ENCODE results near the gene DUSP22.
A peak's percentile ranks its signal among the peaks of the same experiment; 100 is the strongest.

Gene DUSP22

DNA sequence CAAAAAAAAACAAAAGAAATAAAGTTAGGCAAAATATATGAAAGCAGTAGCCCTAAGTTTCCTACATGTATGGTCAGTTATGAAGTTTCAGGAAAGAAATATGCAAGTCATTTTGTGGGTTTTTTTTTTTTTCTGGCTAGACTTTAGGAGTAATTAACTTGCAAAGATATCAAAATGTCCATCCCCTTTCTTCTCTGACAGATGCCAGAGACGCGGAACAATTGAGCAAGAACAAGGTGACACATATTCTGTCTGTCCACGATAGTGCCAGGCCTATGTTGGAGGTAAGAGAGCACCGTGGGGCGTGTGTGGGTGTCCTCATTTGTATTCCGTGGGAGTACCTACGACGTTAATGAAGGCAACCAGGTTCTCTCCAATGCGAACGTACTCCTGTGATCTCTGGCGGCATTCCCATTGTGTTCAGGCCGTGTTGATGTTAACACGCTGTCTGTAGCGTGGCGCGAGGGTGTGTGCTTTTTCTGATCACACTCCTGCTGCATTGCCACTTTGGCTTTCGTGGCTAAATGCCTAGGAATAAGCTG is 19.5 kb downstream of the DUSP22 start:
- no peak for DNase-seq (ENCODE audit: low spot score)

DNA sequence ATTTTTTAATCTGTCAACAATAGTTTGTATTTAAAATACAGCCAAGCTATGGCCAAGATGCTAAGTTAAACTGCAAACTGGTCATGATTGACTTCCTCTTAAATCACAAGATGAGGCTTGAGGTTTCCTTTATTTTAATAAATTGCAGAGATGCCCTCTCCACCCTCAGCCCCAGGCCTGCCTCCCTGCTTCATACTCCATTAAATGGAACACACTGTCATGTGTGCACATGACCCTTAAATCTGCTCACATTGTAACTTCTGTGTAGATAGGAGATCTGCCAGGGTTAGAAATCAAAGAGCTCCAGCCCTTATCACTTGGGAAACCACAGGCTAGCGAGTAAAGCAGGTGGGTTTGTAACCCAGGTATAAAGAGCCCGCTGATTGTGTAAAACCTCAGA is 20.8 kb downstream of the DUSP22 start:
- DNase-seq (ENCODE audit: low spot score), result peak; percentile 46

DNA sequence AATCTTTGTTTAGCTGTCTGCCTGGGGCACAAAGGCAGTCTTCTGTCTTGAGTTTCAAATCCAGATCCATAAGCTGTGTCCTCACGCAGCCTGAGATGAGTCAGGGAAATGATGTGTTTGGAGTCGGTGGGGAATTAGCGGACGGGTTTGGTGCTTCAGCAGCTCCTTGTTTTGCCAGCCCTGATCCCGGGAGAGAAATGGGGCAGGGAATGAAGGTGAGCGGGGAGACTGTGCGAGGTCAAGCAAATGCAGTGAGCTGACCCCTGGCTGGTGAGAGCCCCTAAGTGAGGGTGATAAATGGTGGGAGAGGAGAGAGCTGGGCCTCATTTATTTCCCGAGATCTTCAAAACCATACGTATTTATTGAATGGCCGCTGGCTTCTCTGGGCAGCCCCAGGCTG is 21.6 kb downstream of the DUSP22 start:
- DNase-seq (ENCODE audit: low spot score), result no peak

DNA sequence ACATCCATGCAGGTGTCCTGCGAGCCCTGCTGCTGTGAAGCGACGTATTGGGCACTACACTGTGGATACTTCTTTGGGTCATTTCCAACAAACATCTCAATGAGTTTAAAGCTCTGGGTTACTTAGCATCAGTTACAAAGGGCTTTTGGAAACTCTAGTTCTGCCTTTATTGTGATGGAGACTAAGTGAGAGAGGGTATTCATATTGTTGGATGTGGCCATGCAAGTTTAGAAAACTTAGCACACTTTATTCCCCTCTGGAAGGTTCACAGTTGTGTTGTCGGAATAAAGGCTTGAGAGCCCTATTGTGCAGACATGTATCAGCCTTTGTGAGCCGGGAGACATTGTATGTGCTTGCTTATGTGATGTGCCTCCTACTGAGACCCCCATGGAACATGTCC is 22.1 kb downstream of the DUSP22 start:
- DNase-seq (ENCODE audit: low spot score), result no peak

DNA sequence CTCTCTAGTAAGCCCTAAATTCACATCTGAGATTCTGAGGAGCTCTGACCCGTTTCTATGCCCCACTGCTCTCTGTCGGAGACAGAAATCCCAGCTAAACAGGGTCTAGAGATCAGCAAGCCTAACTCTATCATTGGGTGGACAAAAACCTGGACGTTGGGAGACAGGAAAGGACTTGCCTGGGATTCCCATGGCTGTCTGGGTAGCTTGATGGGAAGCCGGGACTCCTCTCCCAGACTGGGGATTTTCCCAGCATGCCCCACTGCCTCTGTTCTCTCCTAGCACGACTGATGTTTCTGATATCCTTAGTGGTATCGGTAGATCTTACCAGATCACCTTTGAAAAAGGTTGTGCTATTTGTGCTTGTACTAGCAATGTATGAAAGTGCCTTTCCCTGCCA is 22.9 kb downstream of the DUSP22 start:
- DNase-seq (ENCODE audit: low spot score), result no peak

DNA sequence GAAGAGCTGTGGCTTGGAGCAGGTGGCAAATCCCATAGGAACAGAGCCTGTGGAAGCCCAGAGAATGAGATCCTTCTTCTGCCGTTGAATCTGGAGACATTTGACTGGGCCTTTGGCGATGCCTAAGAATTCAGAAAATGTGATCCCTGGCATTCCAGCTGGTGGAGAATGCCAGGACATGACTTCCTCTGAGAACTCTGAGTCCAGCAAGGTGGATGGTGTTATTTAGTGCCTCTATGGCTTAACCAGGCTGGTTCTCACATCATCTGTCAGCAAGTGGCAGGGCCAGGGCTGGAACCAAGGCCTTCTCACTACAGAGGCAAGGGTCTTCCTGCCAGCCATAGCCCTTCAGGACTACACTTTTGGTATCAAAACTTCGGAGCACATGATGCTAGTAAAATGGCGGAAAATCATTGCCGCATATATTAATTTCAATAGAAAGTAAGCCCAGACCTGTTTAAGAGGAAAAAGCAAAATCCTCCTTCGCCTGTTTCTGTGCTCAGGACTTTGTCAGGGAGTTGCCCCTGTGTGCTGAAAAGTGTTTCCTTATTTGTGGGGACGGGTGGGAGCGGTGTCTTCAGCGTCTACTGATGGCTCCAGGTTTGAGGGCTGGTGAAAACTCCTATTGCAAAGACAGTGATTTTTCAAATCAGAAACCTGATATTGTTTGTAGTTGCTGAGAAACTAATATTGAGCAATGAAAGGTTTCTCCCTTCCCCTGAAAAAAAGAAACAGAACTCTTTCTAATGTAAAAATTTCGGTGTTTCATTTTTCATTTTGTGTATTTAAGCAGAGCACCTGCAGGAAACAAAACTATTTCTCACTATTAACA is 23.9 kb downstream of the DUSP22 start:
- no peak for DNase-seq (ENCODE audit: low spot score)

DNA sequence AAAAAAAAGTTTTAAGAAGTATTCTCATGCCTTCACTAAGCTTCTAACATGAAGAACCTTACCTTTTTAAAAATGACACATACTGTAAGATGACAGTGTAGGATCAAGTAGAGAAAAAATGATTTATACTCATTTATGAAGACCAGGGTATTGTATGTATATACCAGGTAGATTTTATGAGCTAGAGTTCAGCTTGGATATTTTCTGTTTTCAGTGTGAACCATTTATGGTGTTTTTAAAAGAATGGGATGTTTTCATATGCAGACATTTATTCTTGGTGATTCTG is 24.4 kb downstream of the DUSP22 start:
- DNase-seq (ENCODE audit: low spot score), result no peak

DNA sequence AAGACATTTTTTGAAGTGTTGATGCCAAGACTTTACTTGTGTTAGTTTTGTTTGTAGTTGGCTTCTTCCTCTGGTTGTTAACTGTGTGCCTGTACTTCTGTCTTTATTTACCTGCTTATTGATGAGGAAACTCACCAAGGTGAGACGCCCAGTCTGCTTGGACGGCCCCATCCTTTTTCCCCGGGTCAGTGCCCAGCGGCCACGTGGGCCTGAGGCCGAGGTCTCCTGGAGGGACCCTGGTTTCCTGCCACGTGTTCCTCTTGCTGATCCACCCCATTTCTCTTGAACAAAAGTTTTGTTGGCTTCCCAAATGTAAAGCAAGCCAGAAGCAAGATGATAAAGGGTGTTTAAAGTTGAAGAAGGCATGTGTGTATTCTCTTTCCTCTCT is 24.8 kb downstream of the DUSP22 start:
- no peak for DNase-seq (ENCODE audit: low spot score)

DNA sequence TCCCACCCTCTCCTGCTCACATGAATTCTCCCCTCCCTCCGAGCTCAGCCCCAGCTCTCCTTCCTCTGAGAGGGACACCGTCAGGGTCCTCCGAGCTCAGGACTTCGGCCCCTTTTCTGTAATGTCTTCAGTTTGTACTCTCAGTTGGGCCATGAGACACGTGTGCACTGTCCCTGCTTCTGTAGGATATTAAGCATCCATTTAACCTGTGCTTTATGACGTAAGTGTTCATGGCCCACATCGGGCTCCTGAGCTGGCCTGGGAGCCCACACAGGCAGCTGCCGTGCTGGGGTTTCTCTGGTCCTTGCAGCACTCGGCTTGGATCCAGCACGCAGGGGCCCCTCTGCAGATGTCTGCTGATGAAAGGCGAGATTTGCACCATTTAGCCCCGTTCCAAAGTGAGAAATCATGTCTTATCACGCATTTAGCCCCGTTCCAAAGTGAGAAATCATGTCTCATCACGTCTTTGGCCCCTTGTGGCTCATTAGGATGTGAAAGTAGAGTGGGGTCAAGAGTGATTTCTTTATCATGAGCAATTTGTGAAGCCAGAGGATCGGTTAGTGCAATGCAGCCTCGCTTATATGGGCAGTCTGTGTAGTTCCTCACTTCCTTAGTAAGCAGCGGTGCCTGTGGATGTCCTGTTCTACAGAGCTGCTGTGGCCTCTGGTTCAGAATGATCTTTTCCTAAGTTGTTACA is 25.3 kb downstream of the DUSP22 start:
- DNase-seq (ENCODE audit: low spot score), result no peak

DNA sequence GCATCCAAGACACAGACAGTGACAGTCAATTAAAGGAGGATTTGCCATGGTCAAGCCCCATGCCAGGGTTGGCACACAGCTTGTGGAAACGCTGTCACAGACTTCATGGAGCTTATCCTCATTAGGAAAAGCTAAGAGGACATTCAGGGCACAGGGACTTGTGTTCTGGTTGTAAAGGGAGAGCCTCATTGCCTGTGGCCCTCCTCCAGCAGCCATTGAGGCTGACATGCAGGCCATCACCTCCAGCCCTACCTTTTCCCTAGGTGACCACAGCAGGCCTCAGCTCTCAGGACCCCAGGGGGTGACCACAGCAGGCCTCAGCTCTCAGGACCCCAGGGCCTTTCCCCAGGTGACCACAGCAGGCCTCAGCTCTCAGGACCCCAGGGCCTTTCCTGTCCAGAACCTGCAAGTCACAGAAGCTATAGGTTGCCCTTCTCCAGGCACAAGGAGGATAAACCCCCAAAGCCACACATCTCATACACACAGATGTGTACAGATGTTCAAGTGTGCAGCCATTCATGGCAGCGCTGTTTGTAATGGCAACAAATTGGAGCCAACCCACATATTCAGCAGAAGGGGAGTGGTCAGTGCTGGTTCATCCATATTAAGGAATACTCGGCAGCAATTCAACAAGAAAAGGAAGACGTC is 26.1 kb downstream of the DUSP22 start:
- no peak for DNase-seq (ENCODE audit: low spot score)

DNA sequence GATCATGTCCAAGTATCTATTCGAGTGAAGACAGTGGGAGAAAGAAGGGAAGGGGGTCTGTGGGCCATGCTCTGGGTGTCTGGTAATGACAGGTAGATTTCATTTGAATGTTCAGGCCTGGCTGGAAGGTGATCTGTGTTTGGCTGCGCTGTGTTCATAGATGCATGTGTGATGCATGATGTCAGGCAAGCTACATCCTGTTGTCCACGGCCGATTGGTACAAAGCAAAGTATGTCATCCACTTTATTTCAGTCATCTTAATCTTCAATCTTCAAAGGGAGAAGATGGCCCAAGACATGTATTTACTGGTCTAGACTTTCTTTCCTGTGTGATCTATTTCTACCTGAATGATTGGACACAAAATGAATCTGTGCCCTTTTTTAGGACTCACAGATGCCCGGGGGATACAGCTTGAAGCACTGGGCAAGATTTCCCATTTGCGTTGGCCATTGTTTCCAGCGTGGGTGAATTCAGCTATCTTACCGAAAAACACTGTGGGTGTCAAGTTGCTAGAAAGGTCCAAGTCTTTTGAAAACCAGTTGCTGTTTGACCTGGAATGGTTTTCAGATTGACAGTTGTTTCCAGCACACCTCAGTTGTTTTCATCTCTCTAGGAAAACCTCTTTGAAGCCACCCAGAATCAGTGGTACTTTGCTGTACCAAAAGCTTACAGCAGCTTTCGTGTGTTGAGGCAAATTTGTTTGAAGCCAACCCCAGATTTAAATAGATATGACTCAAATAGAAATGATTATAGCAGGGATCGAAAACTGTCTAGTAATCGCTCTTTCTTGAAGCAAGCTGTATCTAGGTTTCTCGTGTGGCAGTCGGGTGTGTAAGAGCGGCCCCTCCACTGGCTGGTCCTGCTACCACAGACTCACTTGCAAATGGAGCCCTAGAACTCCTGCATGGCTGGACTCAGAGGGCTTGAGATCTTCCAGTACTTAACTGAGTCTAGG is 27.2 kb downstream of the DUSP22 start:
- no peak for DNase-seq (ENCODE audit: low spot score)

DNA sequence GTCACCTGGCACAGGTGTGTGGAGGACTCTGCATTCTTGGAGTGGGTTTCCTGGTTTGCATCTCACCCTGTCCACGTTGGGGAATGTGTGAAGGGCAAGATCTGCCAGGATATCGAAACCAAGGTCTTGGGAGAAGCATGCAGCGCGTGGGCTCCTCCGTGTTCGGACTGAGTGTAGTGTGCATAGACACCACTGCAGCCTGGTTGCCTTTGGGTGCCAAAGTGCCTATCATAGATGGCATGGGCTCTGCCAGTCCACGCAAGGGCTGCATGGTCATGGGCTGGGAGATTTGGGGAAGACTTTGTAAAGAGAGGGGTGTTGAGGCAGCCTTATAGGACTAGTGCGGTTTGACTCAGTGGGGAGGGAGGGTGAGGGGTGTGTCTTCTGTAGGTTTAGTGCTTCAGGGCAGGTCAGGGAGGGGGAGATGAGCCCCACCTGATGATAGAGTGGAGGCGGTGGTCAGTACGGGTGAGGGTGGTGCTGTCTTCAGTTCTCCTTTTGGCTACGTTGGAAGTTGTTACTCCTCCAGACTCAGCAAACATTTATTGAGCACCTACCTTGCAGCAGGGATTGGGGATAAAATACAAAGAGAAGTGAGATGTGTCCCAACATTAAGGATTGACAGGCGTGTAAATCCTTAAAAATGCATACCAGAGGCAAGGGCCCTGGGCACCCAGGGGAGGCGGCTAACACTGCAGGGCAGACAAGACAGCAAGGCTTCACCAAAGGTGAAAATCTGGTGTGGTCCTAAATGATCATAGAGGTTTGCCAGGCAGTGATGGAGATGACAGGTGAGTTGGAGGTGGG is 28.3 kb downstream of the DUSP22 start:
- DNase-seq (ENCODE audit: low spot score), result no peak

DNA sequence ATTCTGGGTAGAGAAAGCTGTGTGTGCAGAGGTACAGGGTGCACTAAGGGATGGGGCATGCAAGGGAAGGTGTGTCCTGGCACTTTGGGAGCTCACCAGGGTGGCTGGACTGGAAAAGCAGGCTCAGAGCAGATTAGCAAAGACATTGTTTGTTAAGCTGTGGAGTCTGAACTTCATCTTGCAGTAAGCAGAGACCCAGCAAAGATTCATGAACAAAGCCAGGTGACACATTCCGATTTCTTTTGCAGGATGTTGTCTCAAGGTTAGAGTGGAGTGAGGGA is 28.8 kb downstream of the DUSP22 start:
- DNase-seq (ENCODE audit: low spot score), result no peak

DNA sequence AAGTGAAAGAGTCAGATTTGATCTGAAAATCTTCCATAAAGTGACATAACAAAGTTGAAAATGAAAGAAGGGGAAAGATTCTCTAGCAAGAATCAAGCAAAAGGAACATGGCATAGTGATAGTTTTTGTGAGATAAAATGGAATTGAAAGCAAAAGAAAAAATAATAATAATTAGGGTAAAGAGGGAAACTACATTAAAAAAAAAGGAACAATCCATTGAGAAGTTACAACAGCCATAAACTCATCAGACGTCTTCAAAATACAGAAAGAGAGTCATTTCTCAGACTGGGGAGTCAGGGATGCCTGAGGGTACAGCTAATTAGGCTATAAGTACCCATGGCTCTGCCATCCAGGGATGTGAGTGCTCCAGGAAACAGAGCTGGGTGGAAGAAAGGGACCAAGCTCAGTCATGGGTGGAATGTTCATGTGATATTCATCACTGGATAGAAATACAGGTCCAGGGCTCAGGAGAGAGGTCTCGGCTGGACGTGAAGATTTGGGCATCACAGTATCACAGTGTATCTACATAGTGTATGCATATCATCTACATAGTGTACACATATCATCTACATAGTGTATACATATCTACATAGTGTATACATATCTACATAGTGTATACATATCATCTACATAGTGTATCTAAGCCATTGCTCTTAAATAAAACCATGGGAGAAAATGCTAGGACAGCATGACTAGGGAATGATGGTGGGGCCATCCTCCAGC is 29.4 kb downstream of the DUSP22 start:
- DNase-seq (ENCODE audit: low spot score), result no peak

DNA sequence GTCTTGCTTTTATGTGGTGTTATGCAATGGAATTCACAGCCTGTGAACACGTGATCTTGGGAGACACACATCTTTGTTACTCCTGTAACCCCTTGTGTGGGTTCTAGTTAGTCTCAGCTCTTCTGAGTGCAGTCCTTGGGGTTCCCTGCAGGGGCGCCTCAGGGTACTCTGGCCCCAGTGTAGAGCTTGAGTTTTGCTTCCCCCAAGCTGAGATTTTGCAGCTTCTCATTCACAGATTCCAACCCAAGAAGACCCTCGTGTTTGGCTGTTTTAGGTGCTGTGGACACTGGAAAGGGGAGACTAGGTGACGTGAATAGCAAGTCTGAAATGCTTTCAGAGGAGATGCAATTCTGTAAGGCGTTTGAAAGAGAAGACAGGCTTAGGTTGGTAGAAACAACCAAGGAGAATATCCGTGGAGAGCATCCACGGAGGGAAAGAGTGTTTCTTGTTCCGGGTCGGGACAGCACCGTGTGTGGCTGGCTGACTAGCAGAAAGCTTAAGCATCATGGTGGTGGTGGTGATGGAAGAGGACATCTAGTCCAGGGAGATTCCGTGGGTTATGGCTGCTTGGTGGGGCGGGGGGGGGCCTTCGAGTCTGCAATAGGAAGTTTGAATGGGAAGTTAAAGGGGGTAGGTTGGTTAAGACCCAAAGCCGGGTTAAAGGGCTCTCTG is 30.1 kb downstream of the DUSP22 start:
- DNase-seq (ENCODE audit: low spot score), result peak; percentile 48

DNA sequence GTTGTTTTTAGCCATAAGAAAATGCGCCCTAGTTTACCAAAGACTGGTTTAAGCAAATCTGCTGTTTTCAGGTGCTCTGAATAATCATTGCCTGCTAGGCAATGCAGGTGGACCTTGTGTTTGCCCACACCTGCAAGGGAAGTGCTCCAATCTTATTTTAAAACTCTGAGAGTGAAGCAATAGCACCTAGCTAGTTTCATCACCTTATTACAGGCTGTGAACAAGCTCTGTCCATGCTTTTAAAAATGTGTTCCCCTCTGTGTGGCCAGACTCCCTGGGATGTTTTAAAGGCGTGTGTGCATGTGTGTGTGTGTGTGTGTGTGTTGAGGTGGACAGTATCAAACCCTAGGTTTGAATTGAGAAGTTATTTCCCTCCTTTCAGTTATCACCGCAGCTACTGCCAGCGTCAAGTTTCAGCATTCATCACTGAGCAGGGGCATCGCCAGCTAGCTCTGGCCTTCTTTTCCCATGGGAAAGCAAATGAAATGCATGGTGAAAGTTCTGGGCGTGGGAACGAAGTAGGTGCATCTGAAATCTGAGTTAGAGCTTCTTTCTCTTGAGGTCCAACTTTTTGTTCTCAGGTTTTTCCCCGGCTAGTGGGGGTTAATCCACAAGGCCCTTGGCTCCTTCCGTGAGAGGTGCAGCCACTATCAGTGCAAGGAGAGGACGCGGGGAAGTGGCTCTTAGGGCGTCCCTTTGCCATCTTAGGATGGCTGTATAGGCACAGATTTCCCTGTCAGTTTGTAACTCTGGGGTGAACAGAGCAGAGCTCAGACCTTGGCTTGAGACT is 30.8 kb downstream of the DUSP22 start:
- DNase-seq (ENCODE audit: low spot score), result peak; percentile 43

DNA sequence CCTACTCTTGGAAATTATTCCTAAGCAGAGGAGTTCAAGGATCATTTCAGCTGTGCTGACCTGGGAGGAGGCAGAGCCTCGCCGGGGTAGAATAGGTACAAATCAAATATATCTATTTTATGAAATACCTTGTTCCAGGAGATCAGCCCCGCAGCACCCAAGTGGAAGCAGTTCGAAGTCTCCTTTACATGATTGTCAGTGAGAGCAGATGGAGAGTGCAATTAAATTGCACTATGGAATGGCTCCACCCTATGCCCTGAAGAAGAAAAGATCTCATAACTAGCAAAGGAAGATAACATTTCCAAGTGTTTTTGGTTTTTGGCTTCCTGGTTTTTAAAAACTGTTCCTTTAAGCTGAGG is 31.4 kb downstream of the DUSP22 start:
- DNase-seq (ENCODE audit: low spot score), result no peak

DNA sequence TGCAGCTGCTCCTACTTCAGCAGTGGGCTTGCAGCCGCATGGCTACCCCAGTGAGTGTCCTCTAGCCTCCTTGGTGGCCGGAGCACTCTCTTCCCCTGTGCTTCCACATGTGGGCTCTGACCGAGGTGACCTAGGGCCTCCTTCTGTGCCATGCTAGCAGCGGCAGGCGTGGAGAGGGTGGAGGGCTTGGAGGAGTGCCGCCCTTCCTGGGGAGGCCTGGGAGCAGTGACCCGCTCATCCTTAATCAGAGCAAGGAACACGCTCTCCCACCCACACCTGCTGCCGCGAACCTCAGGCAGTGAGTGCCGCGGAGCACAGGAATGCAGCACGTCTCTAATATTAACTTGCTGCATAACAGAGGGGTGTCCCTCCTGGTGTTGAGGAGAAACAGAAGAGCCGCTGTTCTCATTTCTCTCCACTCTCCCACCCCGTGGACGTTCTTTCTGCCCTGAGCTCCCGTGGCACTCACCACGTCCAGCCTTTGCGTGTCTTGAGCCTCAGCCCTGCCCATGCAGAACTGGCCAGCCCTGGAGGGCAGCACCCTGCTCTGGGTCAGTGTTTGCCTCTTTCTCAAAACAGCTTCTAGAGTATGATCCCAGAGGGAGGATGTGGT is 31.9 kb downstream of the DUSP22 start:
- no peak for DNase-seq (ENCODE audit: low spot score)

DNA sequence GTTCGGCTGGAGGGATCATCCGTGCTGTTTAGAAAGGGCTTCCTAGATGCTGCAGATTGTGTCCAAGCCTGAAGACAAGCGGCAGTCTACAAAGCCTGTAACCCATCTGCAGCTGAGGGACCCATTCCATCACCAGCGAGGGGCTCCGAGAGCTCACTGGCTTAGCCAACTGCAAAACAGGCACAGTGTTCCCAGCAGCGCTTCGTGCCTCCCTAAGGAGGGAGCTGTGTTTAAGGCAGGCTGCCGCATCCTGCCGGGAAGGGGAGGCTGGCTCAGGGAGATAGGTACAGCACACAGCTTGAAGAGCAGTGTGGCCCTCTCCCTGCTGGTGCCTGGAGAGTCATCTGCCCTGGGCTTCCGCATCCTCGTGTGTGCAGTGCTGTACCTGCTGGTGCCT is 32.4 kb downstream of the DUSP22 start:
- DNase-seq (ENCODE audit: low spot score), result no peak
